Fibroblast of mammary gland (primary cell): Measurements from ENCODE around the gene ETV6.

Source experiments
- DNase-seq: peaks from one replicate; pipeline ENCODE4 v3.0.0-alpha.2; 2010; ENCODE audit warnings: low read depth
- H3K4me3 ChIP-seq: 2 replicates; pipeline ENCODE4 v1.5.1; 2011; ENCODE audit warnings: low read depth, mild to moderate bottlenecking, low read length, moderate library complexity; ENCODE audit not compliant: control insufficient read depth
- CTCF ChIP-seq: conservative IDR thresholded peaks from 2 replicates; pipeline ENCODE4 v1.5.1; 2011; ENCODE audit warnings: low read depth, low read length, inconsistent platforms; ENCODE audit not compliant: control insufficient read depth, insufficient read depth

ETV6 gene

GRCh38 chr12:11774821-11775220 is 125.3 kb downstream of the ETV6 start:
- DNase-seq = no peak
- TF ChIP-seq CTCF = no peak
- H3K4me3 ChIP-seq = no peak overlapping the region

GRCh38 chr12:11776316-11776715 is 126.8 kb downstream of the ETV6 start:
- no peak overlapping the region for H3K4me3 ChIP-seq
- no peak for TF ChIP-seq CTCF
- DNase-seq = no peak

- H3K4me3 ChIP-seq = no peak overlapping the region
- no peak for TF ChIP-seq CTCF
- no peak for DNase-seq
Measured at GRCh38 chr12:11777451-11777850, 128.0 kb downstream of the ETV6 start.

GRCh38 chr12:11777962-11778361 is 128.5 kb downstream of the ETV6 start:
- no peak for DNase-seq
- no peak for TF ChIP-seq CTCF

GRCh38 chr12:11778713-11779685 is 129.5 kb downstream of the ETV6 start:
- DNase-seq = peak; percentile 78
- TF ChIP-seq CTCF = no peak
- H3K4me3 ChIP-seq = no peak overlapping the region

More at GRCh38 chr12:11777962-11778361, 128.5 kb downstream of the ETV6 start:
- H3K4me3 ChIP-seq = no peak overlapping the region

- no peak overlapping the region for H3K4me3 ChIP-seq
- no peak for TF ChIP-seq CTCF
- DNase-seq = no peak
Measured at GRCh38 chr12:11780521-11781101, 131.1 kb downstream of the ETV6 start.
